Body of pancreas (tissue), 4 donors: ENCODE results near the gene SERPINA5.

Source experiments
- CTCF ChIP-seq, 7 experiments: fragments of 450-650 bp in 4 of 7; fragments of 200-600 bp in 3 of 7; sonication (generic) in 3 of 7; IDR thresholded peaks; one replicate each; pipeline ENCODE4 v1.5.1; 2016 to 2019; ENCODE audit warnings: antibody characterized with exemption in 7 of 7
- POLR2A ChIP-seq, 3 donors: fragments of 450-650 bp; IDR thresholded peaks; one replicate each; pipeline ENCODE4 v1.6.1; 2016; ENCODE audit warnings: antibody characterized with exemption in 3 of 3, mild to moderate bottlenecking in 2 of 3

- TF ChIP-seq POLR2A (IDR thresholded peaks at IDR 0.05) (no peak), CTCF (IDR thresholded peaks at IDR 0.05) (no peak)
Measured at GRCh38 chr14:94623422-94623809, 42.2 kb downstream of the SERPINA5 start.
